Measurements from ENCODE around the gene ELAVL2. TPM values are rescaled to one million over a fixed set of nuclear protein-coding genes. Genes with fewer than 3 reads are reported as not detected.

ELAVL2 gene
- polyA plus RNA-seq, 2 of the 4 experiments (the other 2 are of a cell fraction), result 0.03 to 0.13 TPM

- ChIA-PET CTCF (no interaction called here), POLR2A (no interaction called here)
- Histone ChIP-seq H3K4me3 (no peak overlapping the region), H3K4me1 (no peaks in the 10 kb centered on the region), H3K27ac (no peak overlapping the region), H3K9me3 (no peaks in the 10 kb centered on the region), H3K4me2 (no peak overlapping the region)
- ATAC-seq (no peak), FAIRE-seq (no peak), DNase-seq (ENCODE audit: low read depth in 1 of 2, low spot score in 1 of 2) (no peak)
- 16% methylated on average over 1 of the region's 1 CpG for WGBS (ENCODE audit: missing lambda C conversion rate)
- TF ChIP-seq HDAC2 (IDR thresholded peaks at IDR 0.05), result no peak
- TF ChIP-seq E2F6 (IDR thresholded peaks at IDR 0.05; ENCODE audit: borderline replicate concordance, low read depth), result no peak
- TF ChIP-seq NFE2L2 (conservative IDR thresholded peaks at IDR 0.05; ENCODE audit: low read length), result no peak
- no peak for TF ChIP-seq ZC3H11A (IDR thresholded peaks at IDR 0.05)
- TF ChIP-seq CHD4 (IDR thresholded peaks at IDR 0.05; ENCODE audit: borderline replicate concordance), result no peak
- no peak for TF ChIP-seq ZNF302 (CRISPR knock-in tag; IDR thresholded peaks at IDR 0.05)
- TF ChIP-seq ESRRA (IDR thresholded peaks at IDR 0.05; ENCODE audit: borderline replicate concordance, low read length), result no peak
- no peak for TF ChIP-seq SMC3 (IDR thresholded peaks at IDR 0.05)
- no peak for TF ChIP-seq EHF (CRISPR knock-in tag; IDR thresholded peaks at IDR 0.05)
- no peak for TF ChIP-seq HOXA7 (CRISPR knock-in tag; IDR thresholded peaks at IDR 0.05)
These were observed 16.6 kb upstream of the ELAVL2 start for GRCh38 chr9:23842565-23843129.

GRCh38 chr9:23841304-23841703 lies 15.3 kb upstream of the ELAVL2 start:
- no peak for TF ChIP-seq MAFK (IDR thresholded peaks at IDR 0.05; ENCODE audit: partially characterized antibody)
- no peak for TF ChIP-seq RFX5 (IDR thresholded peaks at IDR 0.05)
- no peak for TF ChIP-seq RAD21 (conservative IDR thresholded peaks at IDR 0.05 in 1 of 2, IDR thresholded peaks at IDR 0.05 in 1 of 2)
- no peak for TF ChIP-seq KDM5A (IDR thresholded peaks at IDR 0.05)
- no peak for TF ChIP-seq KDM1A (IDR thresholded peaks at IDR 0.05; ENCODE audit: low read depth)
- TF ChIP-seq FOXS1 (CRISPR knock-in tag; IDR thresholded peaks at IDR 0.05), result no peak
- TF ChIP-seq RARB (CRISPR knock-in tag; IDR thresholded peaks at IDR 0.05), result no peak
- TF ChIP-seq RCOR1 (IDR thresholded peaks at IDR 0.05; ENCODE audit: low read depth, low read length), result no peak
- TF ChIP-seq BHLHE40 (IDR thresholded peaks at IDR 0.05; ENCODE audit: low read depth, low read length), result no peak
- no peak for TF ChIP-seq USF2 (IDR thresholded peaks at IDR 0.05)
- TF ChIP-seq PHF8 (IDR thresholded peaks at IDR 0.05; ENCODE audit: borderline replicate concordance, low read depth), result no peak
- no peak for TF ChIP-seq TFCP2L1 (CRISPR knock-in tag; IDR thresholded peaks at IDR 0.05)
- TF ChIP-seq RNF2 (IDR thresholded peaks at IDR 0.05; ENCODE audit: borderline replicate concordance, low read depth), result no peak
- no peak for TF ChIP-seq MAX (IDR thresholded peaks at IDR 0.05)
- no peak for TF ChIP-seq ESRRA (IDR thresholded peaks at IDR 0.05; ENCODE audit: borderline replicate concordance, low read length)
- TF ChIP-seq HOXB13 (CRISPR knock-in tag; IDR thresholded peaks at IDR 0.05; ENCODE audit: low read depth), result no peak
- no peak for TF ChIP-seq MAZ (IDR thresholded peaks at IDR 0.05; ENCODE audit: borderline replicate concordance, low read depth, low read length)
- 50% methylated on average over 2 of the region's 2 CpGs for WGBS (ENCODE audit: missing lambda C conversion rate)
- ChIA-PET CTCF (no interaction called here), POLR2A (no interaction called here)
- DNase-seq (ENCODE audit: low read depth in 1 of 2, low spot score in 1 of 2), result no peak
- Histone ChIP-seq H3K9me3 (no peaks in the 10 kb centered on the region), H3K4me3 (no peak overlapping the region), H3K4me1 (no peaks in the 10 kb centered on the region), H3K4me2 (no peak overlapping the region), H3K27ac (no peak overlapping the region)
- no peak for ATAC-seq
- FAIRE-seq, result no peak
